ENCODE data around the gene STX18.

Gene STX18

DNA sequence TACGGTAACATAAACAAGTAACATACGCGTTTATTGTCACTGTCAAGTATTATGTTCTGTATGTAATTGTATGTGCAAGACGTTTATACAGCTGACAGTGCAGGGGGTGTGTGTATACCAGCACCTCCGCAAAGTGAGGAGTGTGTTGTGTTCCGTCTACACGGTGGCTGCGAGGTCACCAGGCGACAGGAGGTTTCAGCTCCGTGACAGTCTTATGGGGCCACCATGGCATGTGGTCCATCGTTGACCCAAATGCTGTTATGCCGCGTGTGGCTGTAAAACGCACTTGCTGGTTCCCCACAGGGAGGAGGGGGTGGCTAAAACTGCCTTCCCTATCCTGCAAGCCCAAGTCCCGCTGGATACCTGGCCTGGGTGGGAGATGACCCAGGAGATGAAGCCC lies 129.9 kb downstream of the STX18 start:
- no peaks in the 10 kb centered on the region for H3K9me2 ChIP-seq (replicated peaks; ENCODE audit: insufficient read depth, low read length)
- no peak for DNase-seq
- no peaks in the 10 kb centered on the region for H4K20me1 ChIP-seq (ENCODE audit: insufficient read depth, low read length)
- no peaks in the 10 kb centered on the region for H3K4me1 ChIP-seq (ENCODE audit: low read length)
- H3K9me3 ChIP-seq (replicated peaks; ENCODE audit: insufficient read depth, low read length) = no peaks in the 10 kb centered on the region
- no peak overlapping the region for H3K27ac ChIP-seq (ENCODE audit: low read length)
- H3K27me3 ChIP-seq (replicated peaks; ENCODE audit: insufficient read depth, low read length) = no peaks in the 10 kb centered on the region
- no peak overlapping the region for H3K4me2 ChIP-seq (ENCODE audit: low read depth, low read length)
- no peaks in the 10 kb centered on the region for H3K36me3 ChIP-seq (replicated peaks; ENCODE audit: insufficient read depth, low read length)
- H3F3A ChIP-seq (ENCODE audit: insufficient read depth, low read length) = no peaks in the 10 kb centered on the region
- no peak overlapping the region for H3K4me3 ChIP-seq (ENCODE audit: low read length)
- H3K9ac ChIP-seq (ENCODE audit: low read length) = no peak overlapping the region
- no peaks in the 10 kb centered on the region for H3K79me2 ChIP-seq (ENCODE audit: low read length)
- H2AFZ ChIP-seq (ENCODE audit: low read length) = no peak overlapping the region
- TF ChIP-seq EZH2 (optimal IDR thresholded peaks at IDR 0.05; ENCODE audit: low read depth, low read length) (no peak), EZH2phosphoT487 (IDR thresholded peaks at IDR 0.05; ENCODE audit: low read length) (no peak)
- TF ChIP-seq, protein P1, sequence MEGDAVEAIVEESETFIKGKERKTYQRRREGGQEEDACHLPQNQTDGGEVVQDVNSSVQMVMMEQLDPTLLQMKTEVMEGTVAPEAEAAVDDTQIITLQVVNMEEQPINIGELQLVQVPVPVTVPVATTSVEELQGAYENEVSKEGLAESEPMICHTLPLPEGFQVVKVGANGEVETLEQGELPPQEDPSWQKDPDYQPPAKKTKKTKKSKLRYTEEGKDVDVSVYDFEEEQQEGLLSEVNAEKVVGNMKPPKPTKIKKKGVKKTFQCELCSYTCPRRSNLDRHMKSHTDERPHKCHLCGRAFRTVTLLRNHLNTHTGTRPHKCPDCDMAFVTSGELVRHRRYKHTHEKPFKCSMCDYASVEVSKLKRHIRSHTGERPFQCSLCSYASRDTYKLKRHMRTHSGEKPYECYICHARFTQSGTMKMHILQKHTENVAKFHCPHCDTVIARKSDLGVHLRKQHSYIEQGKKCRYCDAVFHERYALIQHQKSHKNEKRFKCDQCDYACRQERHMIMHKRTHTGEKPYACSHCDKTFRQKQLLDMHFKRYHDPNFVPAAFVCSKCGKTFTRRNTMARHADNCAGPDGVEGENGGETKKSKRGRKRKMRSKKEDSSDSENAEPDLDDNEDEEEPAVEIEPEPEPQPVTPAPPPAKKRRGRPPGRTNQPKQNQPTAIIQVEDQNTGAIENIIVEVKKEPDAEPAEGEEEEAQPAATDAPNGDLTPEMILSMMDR (IDR thresholded peaks at IDR 0.05; ENCODE audit: low read length) = no peak

DNA sequence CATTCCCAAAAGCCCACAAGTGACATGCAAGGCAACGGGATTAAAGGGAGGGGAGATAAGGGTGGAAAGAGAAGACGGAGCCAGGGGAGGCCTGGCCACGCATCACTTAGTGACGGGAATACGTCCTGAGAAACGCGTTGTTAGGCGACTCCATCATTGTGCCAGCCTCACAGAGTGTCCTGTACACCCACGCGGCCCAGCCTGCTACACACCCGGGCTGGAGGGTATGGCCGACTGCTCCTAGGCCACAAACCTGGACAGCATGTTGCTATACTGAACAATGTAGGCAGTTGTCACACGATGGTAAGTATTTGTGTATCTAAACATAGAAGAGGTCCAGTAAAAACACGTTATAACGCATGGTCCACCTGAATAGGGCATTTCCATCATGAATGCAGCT lies 131.6 kb downstream of the STX18 start:
- no peaks in the 10 kb centered on the region for H3F3A ChIP-seq (ENCODE audit: insufficient read depth, low read length)
- no peaks in the 10 kb centered on the region for H3K36me3 ChIP-seq (replicated peaks; ENCODE audit: insufficient read depth, low read length)
- H3K27ac ChIP-seq (ENCODE audit: low read length) = no peak overlapping the region
- no peak overlapping the region for H2AFZ ChIP-seq (ENCODE audit: low read length)
- no peak for DNase-seq
- H3K4me3 ChIP-seq (ENCODE audit: low read length) = no peak overlapping the region
- H3K4me1 ChIP-seq (ENCODE audit: low read length) = no peaks in the 10 kb centered on the region
- H3K79me2 ChIP-seq (ENCODE audit: low read length) = no peaks in the 10 kb centered on the region
- TF ChIP-seq, protein P1 (IDR thresholded peaks at IDR 0.05; ENCODE audit: low read length) = no peak
- TF ChIP-seq EZH2 (optimal IDR thresholded peaks at IDR 0.05; ENCODE audit: low read depth, low read length) (no peak), EZH2phosphoT487 (IDR thresholded peaks at IDR 0.05; ENCODE audit: low read length) (no peak)
- H3K9me3 ChIP-seq (replicated peaks; ENCODE audit: insufficient read depth, low read length) = no peaks in the 10 kb centered on the region
- H3K4me2 ChIP-seq (ENCODE audit: low read depth, low read length) = no peak overlapping the region
- peaks cover 4% of the 10 kb centered on the region; the same call in 1 of the 2 replicates for H3K27me3 ChIP-seq (replicated peaks; ENCODE audit: insufficient read depth, low read length)
- H3K9ac ChIP-seq (ENCODE audit: low read length) = no peak overlapping the region
- no peaks in the 10 kb centered on the region for H3K9me2 ChIP-seq (replicated peaks; ENCODE audit: insufficient read depth, low read length)
- no peaks in the 10 kb centered on the region for H4K20me1 ChIP-seq (ENCODE audit: insufficient read depth, low read length)

DNA sequence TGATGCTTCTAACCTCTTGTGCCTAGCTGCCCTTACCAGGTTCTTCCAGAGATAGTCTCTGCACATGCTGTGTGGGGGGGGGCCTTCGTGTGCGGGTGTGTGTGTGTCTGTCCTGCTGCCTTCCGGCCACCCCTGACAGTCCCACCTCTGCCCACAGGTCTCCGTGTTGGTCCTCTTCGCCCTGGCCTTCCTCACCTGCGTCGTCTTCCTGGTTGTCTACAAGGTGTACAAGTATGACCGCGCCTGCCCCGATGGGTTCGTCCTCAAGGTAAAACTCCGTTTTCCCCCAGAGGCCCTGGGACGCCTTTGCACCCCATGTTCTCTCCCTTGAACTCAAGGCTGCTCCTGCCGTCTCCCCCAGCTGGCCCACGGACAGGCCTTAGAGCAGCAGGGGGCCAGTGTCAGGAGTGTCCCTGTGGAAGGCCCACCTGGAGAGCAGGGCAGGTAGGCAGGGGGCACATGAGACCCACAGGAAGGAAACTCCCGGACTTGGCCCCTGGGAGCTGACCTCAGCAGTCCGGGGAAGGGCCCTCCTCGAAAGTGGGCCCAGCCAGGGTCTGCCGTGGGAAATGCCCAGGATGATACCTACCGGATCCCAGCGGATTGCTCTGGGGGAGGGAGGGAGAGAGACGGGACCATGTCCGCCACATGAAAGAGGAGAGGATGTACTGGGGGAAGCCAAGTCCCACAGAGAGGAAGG lies 132.3 kb downstream of the STX18 start:
- no peaks in the 10 kb centered on the region for H3K9me3 ChIP-seq (replicated peaks; ENCODE audit: insufficient read depth, low read length)
- H3K36me3 ChIP-seq (replicated peaks; ENCODE audit: insufficient read depth, low read length) = no peaks in the 10 kb centered on the region
- no peak overlapping the region for H3K4me2 ChIP-seq (ENCODE audit: low read depth, low read length)
- peaks cover 4% of the 10 kb centered on the region; the same call in 1 of the 2 replicates for H3K27me3 ChIP-seq (replicated peaks; ENCODE audit: insufficient read depth, low read length)
- H4K20me1 ChIP-seq (ENCODE audit: insufficient read depth, low read length) = no peaks in the 10 kb centered on the region
- DNase-seq = no peak
- H3K4me1 ChIP-seq (ENCODE audit: low read length) = no peaks in the 10 kb centered on the region
- H3F3A ChIP-seq (ENCODE audit: insufficient read depth, low read length) = no peaks in the 10 kb centered on the region
- no peaks in the 10 kb centered on the region for H3K79me2 ChIP-seq (ENCODE audit: low read length)
- H3K9me2 ChIP-seq (replicated peaks; ENCODE audit: insufficient read depth, low read length) = no peaks in the 10 kb centered on the region
- no peak overlapping the region for H3K4me3 ChIP-seq (ENCODE audit: low read length)
- H3K9ac ChIP-seq (ENCODE audit: low read length) = no peak overlapping the region
- no peak overlapping the region for H2AFZ ChIP-seq (ENCODE audit: low read length)
- no peak for TF ChIP-seq EZH2 (optimal IDR thresholded peaks at IDR 0.05; ENCODE audit: low read depth, low read length)
- no peak for TF ChIP-seq EZH2phosphoT487 (IDR thresholded peaks at IDR 0.05; ENCODE audit: low read length)
- TF ChIP-seq, protein P1 (IDR thresholded peaks at IDR 0.05; ENCODE audit: low read length) = no peak
- no peak overlapping the region for H3K27ac ChIP-seq (ENCODE audit: low read length)
